ENCODE data around the gene TSTD2.

The TSTD2 gene

GRCh38 chr9:97632985-97633858 lies at the start of gene TSTD2, which contains the start of gene NCBP1:
Gene TSTD2, minus strand, starts transcription at chr9:97633368. Its CDS starts 5,806 bp downstream, at chr9:97627562.
Gene NCBP1, plus strand, starts transcription at chr9:97633821. Its CDS starts 61 bp downstream, at chr9:97633882.
- DNase-seq (ENCODE audit: low read depth) = peak; percentile 94

- no peak for DNase-seq (ENCODE audit: low read depth)
Measured at GRCh38 chr9:97682242-97682641, 49.1 kb upstream of the TSTD2 start.

GRCh38 chr9:97675655-97676054 lies 42.5 kb upstream of the TSTD2 start:
- DNase-seq (ENCODE audit: low read depth) = no peak

GRCh38 chr9:97673922-97674321 lies 40.8 kb upstream of the TSTD2 start:
- no peak for DNase-seq (ENCODE audit: low read depth)

GRCh38 chr9:97672403-97672802 lies 39.2 kb upstream of the TSTD2 start:
- no peak for DNase-seq (ENCODE audit: low read depth)

- DNase-seq (ENCODE audit: low read depth) = no peak
Measured at GRCh38 chr9:97670586-97670985, 37.4 kb upstream of the TSTD2 start.

- no peak for DNase-seq (ENCODE audit: low read depth)
Measured at GRCh38 chr9:97668485-97668884, 35.3 kb upstream of the TSTD2 start.

GRCh38 chr9:97666907-97667686 lies 33.9 kb upstream of the TSTD2 start:
- no peak for DNase-seq (ENCODE audit: low read depth)

- DNase-seq (ENCODE audit: low read depth) = no peak
Measured at GRCh38 chr9:97665742-97666141, 32.6 kb upstream of the TSTD2 start.

- no peak for DNase-seq (ENCODE audit: low read depth)
Measured at GRCh38 chr9:97660847-97661246, 27.7 kb upstream of the TSTD2 start.

- DNase-seq (ENCODE audit: low read depth) = no peak
Measured at GRCh38 chr9:97660340-97660739, 27.2 kb upstream of the TSTD2 start.

GRCh38 chr9:97659771-97660170 lies 26.6 kb upstream of the TSTD2 start:
- DNase-seq (ENCODE audit: low read depth) = no peak

GRCh38 chr9:97658707-97659106 lies 25.5 kb upstream of the TSTD2 start:
- no peak for DNase-seq (ENCODE audit: low read depth)

GRCh38 chr9:97651646-97652045 lies 18.5 kb upstream of the TSTD2 start:
- DNase-seq (ENCODE audit: low read depth) = no peak

- DNase-seq (ENCODE audit: low read depth) = no peak
Measured at GRCh38 chr9:97647996-97648395, 14.8 kb upstream of the TSTD2 start.

GRCh38 chr9:97645720-97646119 lies 12.6 kb upstream of the TSTD2 start:
- no peak for DNase-seq (ENCODE audit: low read depth)

GRCh38 chr9:97640325-97640724 lies 7.2 kb upstream of the TSTD2 start:
- DNase-seq (ENCODE audit: low read depth) = no peak

GRCh38 chr9:97638666-97639065 lies 5.5 kb upstream of the TSTD2 start:
- no peak for DNase-seq (ENCODE audit: low read depth)

- no peak for DNase-seq (ENCODE audit: low read depth)
Measured at GRCh38 chr9:97636903-97637302, 3.7 kb upstream of the TSTD2 start.

- DNase-seq (ENCODE audit: low read depth) = no peak
Measured at GRCh38 chr9:97635026-97635425, 1.9 kb upstream of the TSTD2 start.

- no peak for DNase-seq (ENCODE audit: low read depth)
Measured at GRCh38 chr9:97633859-97634490, 807 bp upstream of the TSTD2 start.

- peak; percentile 76 for DNase-seq (ENCODE audit: low read depth)
Measured at GRCh38 chr9:97632248-97632984, 752 bp downstream of the TSTD2 start.

Data from HS-27A (cell line).